ENCODE measurements around the gene PDZRN3. TPM values are rescaled to one million over a fixed set of nuclear protein-coding genes. Genes with fewer than 3 reads are reported as not detected.

Gene PDZRN3
- total RNA-seq, 1 donor from 2014 or later: 4.1 TPM

GRCh38 chr3:73633916-73634344 is 9.2 kb upstream of the PDZRN3 start:
- H3K27me3 ChIP-seq (ENCODE audit: control insufficient read depth, insufficient read depth, low read length): no peaks in the 10 kb centered on the region
- H3K4me3 ChIP-seq (ENCODE audit: low read depth, low read length): no peak overlapping the region
- TF ChIP-seq, protein P1, sequence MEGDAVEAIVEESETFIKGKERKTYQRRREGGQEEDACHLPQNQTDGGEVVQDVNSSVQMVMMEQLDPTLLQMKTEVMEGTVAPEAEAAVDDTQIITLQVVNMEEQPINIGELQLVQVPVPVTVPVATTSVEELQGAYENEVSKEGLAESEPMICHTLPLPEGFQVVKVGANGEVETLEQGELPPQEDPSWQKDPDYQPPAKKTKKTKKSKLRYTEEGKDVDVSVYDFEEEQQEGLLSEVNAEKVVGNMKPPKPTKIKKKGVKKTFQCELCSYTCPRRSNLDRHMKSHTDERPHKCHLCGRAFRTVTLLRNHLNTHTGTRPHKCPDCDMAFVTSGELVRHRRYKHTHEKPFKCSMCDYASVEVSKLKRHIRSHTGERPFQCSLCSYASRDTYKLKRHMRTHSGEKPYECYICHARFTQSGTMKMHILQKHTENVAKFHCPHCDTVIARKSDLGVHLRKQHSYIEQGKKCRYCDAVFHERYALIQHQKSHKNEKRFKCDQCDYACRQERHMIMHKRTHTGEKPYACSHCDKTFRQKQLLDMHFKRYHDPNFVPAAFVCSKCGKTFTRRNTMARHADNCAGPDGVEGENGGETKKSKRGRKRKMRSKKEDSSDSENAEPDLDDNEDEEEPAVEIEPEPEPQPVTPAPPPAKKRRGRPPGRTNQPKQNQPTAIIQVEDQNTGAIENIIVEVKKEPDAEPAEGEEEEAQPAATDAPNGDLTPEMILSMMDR (IDR thresholded peaks at IDR 0.05; ENCODE audit: insufficient read depth, low read length, poor library complexity, severe bottlenecking): no peak
- DNase-seq (ENCODE audit: low read depth): no peak
- H3K36me3 ChIP-seq (ENCODE audit: control insufficient read depth, insufficient read depth, low read length): no peaks in the 10 kb centered on the region

DNA sequence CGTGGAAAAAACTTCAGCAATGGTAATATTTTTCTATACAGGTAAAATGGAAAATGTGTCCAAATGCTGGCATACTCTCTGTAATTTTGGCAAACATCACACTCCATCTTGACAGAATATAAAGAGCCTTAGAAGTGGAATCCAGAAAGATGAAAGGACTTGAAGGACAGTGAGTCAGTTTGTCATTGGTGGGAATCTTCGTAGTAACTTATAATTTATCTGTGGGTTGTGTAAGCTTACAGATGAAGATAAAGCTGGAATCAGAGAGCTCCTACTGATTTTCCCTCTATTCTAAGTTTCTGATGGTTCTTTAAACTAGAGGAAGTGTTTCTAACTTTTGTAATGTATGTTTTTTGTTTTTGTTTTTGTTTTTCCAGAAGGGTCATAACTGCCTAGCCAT is 8.7 kb upstream of the PDZRN3 start:
- DNase-seq (ENCODE audit: low read depth): no peak
- TF ChIP-seq, protein P1 (IDR thresholded peaks at IDR 0.05; ENCODE audit: insufficient read depth, low read length, poor library complexity, severe bottlenecking): no peak

GRCh38 chr3:73626106-73626505 is 1.4 kb upstream of the PDZRN3 start:
- no peak for DNase-seq (ENCODE audit: low read depth)
- no peak overlapping the region for H3K4me3 ChIP-seq (ENCODE audit: low read depth, low read length)
- H3K36me3 ChIP-seq (ENCODE audit: control insufficient read depth, insufficient read depth, low read length): no peaks in the 10 kb centered on the region
- H3K27me3 ChIP-seq (ENCODE audit: control insufficient read depth, insufficient read depth, low read length): peaks cover 12% of the 10 kb centered on the region
- TF ChIP-seq, protein P1 (IDR thresholded peaks at IDR 0.05; ENCODE audit: insufficient read depth, low read length, poor library complexity, severe bottlenecking): no peak

More for the DNA sequence above, 8.7 kb upstream of the PDZRN3 start:
- Histone ChIP-seq H3K36me3 (ENCODE audit: control insufficient read depth, insufficient read depth, low read length) (no peaks in the 10 kb centered on the region), H3K27me3 (ENCODE audit: control insufficient read depth, insufficient read depth, low read length) (no peaks in the 10 kb centered on the region), H3K4me3 (ENCODE audit: low read depth, low read length) (no peak overlapping the region)

DNA sequence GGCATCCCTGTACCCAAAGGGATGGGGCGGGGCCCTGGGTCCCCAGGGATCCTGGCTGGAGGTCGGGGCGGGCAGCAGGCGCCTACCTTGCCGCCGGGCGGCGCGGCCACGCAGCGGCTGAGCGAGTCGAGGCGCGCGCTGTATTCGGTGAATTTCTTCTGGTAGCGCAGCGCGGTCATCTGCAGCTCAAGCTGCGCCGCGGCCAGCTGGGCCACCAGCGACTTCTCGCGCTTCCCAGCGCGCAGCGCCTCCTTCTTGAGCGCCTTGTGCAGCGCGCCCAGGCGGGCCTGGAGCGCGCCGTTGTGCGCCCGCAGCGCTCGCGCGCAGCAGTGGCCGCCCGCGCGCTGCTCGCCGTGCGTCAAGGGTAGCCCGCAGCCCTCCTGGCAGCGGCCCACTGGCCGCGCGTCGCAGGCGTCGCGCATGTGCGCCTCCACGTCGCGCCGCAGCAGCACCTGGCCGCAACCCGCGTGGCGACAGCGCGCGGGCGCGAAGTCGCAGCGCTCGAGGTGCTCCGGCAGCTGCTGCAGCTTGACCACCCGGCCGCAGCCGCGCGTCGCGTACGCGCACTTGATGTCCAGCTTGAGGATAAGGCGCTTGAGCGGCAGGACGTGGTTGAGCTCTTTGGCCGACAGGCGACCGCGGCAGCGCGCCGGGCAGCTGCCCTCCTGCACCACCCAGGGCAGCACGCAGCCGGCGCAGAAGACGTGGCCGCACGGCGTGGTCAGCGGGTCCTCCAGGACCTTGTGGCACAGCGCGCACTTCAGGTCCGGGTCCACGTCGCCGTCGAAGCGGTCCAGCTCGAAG is 522 bp downstream of the PDZRN3 start:
- peaks cover 12% of the 10 kb centered on the region for H3K27me3 ChIP-seq (ENCODE audit: control insufficient read depth, insufficient read depth, low read length)
- no peak for DNase-seq (ENCODE audit: low read depth)
- H3K4me3 ChIP-seq (ENCODE audit: low read depth, low read length): peak overlapping the region; percentile 46

GRCh38 chr3:73623346-73623745 is 1.4 kb downstream of the PDZRN3 start:
- Histone ChIP-seq H3K4me3 (ENCODE audit: low read depth, low read length) (no peak overlapping the region), H3K27me3 (ENCODE audit: control insufficient read depth, insufficient read depth, low read length) (peaks cover 12% of the 10 kb centered on the region), H3K36me3 (ENCODE audit: control insufficient read depth, insufficient read depth, low read length) (no peaks in the 10 kb centered on the region)
- TF ChIP-seq, protein P1 (IDR thresholded peaks at IDR 0.05; ENCODE audit: insufficient read depth, low read length, poor library complexity, severe bottlenecking): no peak
- no peak for DNase-seq (ENCODE audit: low read depth)

More for the DNA sequence above, 522 bp downstream of the PDZRN3 start:
- no peaks in the 10 kb centered on the region for H3K36me3 ChIP-seq (ENCODE audit: control insufficient read depth, insufficient read depth, low read length)
- TF ChIP-seq, protein P1 (IDR thresholded peaks at IDR 0.05; ENCODE audit: insufficient read depth, low read length, poor library complexity, severe bottlenecking): no peak

Data from kidney epithelial cell (primary cell).